ENCODE measurements around the gene ERBB4. TPM values are rescaled to one million over a fixed set of nuclear protein-coding genes. Genes with fewer than 3 reads are reported as not detected.

The ERBB4 gene
- total RNA-seq, 1 donor from 2014 or later, result 0.36 TPM

- H3K36me3 Mint-ChIP-seq (ENCODE audit: low read depth, unreplicated experiment), result no peaks in the 10 kb centered on the region
- H3K27ac Mint-ChIP-seq (ENCODE audit: unreplicated experiment), result no peak overlapping the region
- peaks cover under 1% of the 10 kb centered on the region for H3K27me3 Mint-ChIP-seq (ENCODE audit: unreplicated experiment)
- no peak for DNase-seq (ENCODE audit: low spot score)
- TF ChIP-seq CTCF (IDR thresholded peaks at IDR 0.05; ENCODE audit: unreplicated experiment), result no peak
- no peak overlapping the region for H3K4me3 Mint-ChIP-seq (ENCODE audit: unreplicated experiment)
- no peaks in the 10 kb centered on the region for H3K4me1 Mint-ChIP-seq (ENCODE audit: unreplicated experiment)
- no peaks in the 10 kb centered on the region for H3K9me3 Mint-ChIP-seq (ENCODE audit: unreplicated experiment)
These were observed 1059.0 kb downstream of the ERBB4 start for GRCh38 chr2:211479536-211480150.

- Mint-ChIP-seq H3K27me3 (ENCODE audit: unreplicated experiment) (peaks cover 2% of the 10 kb centered on the region), H3K4me1 (ENCODE audit: unreplicated experiment) (no peaks in the 10 kb centered on the region), H3K36me3 (ENCODE audit: low read depth, unreplicated experiment) (no peaks in the 10 kb centered on the region), H3K4me3 (ENCODE audit: unreplicated experiment) (no peak overlapping the region), H3K9me3 (ENCODE audit: unreplicated experiment) (no peaks in the 10 kb centered on the region), H3K27ac (ENCODE audit: unreplicated experiment) (no peak overlapping the region)
- no peak for TF ChIP-seq CTCF (IDR thresholded peaks at IDR 0.05; ENCODE audit: unreplicated experiment)
- DNase-seq (ENCODE audit: low spot score), result no peak
These were observed 1060.9 kb downstream of the ERBB4 start for GRCh38 chr2:211477537-211478275.

GRCh38 chr2:211473116-211473515 is 1065.5 kb downstream of the ERBB4 start:
- TF ChIP-seq CTCF (IDR thresholded peaks at IDR 0.05; ENCODE audit: unreplicated experiment), result no peak

GRCh38 chr2:211469664-211470059 is 1068.9 kb downstream of the ERBB4 start:
- H3K36me3 Mint-ChIP-seq (ENCODE audit: low read depth, unreplicated experiment), result no peaks in the 10 kb centered on the region
- H3K27ac Mint-ChIP-seq (ENCODE audit: unreplicated experiment), result no peak overlapping the region
- no peaks in the 10 kb centered on the region for H3K9me3 Mint-ChIP-seq (ENCODE audit: unreplicated experiment)
- H3K27me3 Mint-ChIP-seq (ENCODE audit: unreplicated experiment), result peaks cover 2% of the 10 kb centered on the region
- H3K4me1 Mint-ChIP-seq (ENCODE audit: unreplicated experiment), result peaks cover 11% of the 10 kb centered on the region
- DNase-seq (ENCODE audit: low spot score), result no peak
- no peak for TF ChIP-seq CTCF (IDR thresholded peaks at IDR 0.05; ENCODE audit: unreplicated experiment)
- no peak overlapping the region for H3K4me3 Mint-ChIP-seq (ENCODE audit: unreplicated experiment)

More at GRCh38 chr2:211473116-211473515, 1065.5 kb downstream of the ERBB4 start:
- H3K27ac Mint-ChIP-seq (ENCODE audit: unreplicated experiment), result no peak overlapping the region
- H3K36me3 Mint-ChIP-seq (ENCODE audit: low read depth, unreplicated experiment), result no peaks in the 10 kb centered on the region
- H3K4me1 Mint-ChIP-seq (ENCODE audit: unreplicated experiment), result peaks cover 8% of the 10 kb centered on the region
- no peak overlapping the region for H3K4me3 Mint-ChIP-seq (ENCODE audit: unreplicated experiment)
- H3K27me3 Mint-ChIP-seq (ENCODE audit: unreplicated experiment), result peaks cover 2% of the 10 kb centered on the region
- DNase-seq (ENCODE audit: low spot score), result no peak
- H3K9me3 Mint-ChIP-seq (ENCODE audit: unreplicated experiment), result no peaks in the 10 kb centered on the region
